HFFc6 (cell line): Measurements from ENCODE around the gene TRIM51. TPM values are rescaled to one million over a fixed set of nuclear protein-coding genes. Genes with fewer than 3 reads are reported as not detected.

Source experiments
- total RNA-seq, 6 experiments: library from RNA; stranded (reverse); fragmentation: NEBNext Ultra II Directional; extraction: Animal tissue kit (Norgen Biotek cat#: 25700); gene quantifications; 2 replicates in 1 of 6; 3 replicates in 5 of 6; pipeline ENCODE4 v1.2.3, GENCODE V29; 2021

The TRIM51 gene
- total RNA-seq, 6 experiments from 2014 or later, result not detected

Other genes starting within 250 kb of the TRIM51 start
- not detected for gene OR4P4, start 248.2 kb upstream of the TRIM51 start, total RNA-seq
- not detected for gene OR4S2, start 235.0 kb upstream of the TRIM51 start, total RNA-seq
- gene OR4C6, start 221.1 kb upstream of the TRIM51 start, total RNA-seq, result not detected
- gene OR5D13, start 109.9 kb upstream of the TRIM51 start, total RNA-seq, result not detected
- not detected for gene OR5D14, start 87.7 kb upstream of the TRIM51 start, total RNA-seq
- gene OR5L1, start 71.9 kb upstream of the TRIM51 start, total RNA-seq, result not detected
- gene OR5D18, start 63.7 kb upstream of the TRIM51 start, total RNA-seq, result not detected
- gene OR5L2, start 56.1 kb upstream of the TRIM51 start, total RNA-seq, result not detected
- not detected for gene OR5D16, start 44.5 kb upstream of the TRIM51 start, total RNA-seq
- gene OR5W2, start 31.3 kb downstream of the TRIM51 start, total RNA-seq, result not detected
- not detected for gene OR5I1, start 53.1 kb downstream of the TRIM51 start, total RNA-seq
- not detected for gene OR10AG1, start 86.6 kb downstream of the TRIM51 start, total RNA-seq
- not detected for gene OR5F1, start 111.3 kb downstream of the TRIM51 start, total RNA-seq
- not detected for gene OR5AS1, start 144.4 kb downstream of the TRIM51 start, total RNA-seq
- gene OR8I2, start 210.0 kb downstream of the TRIM51 start, total RNA-seq, result not detected
- gene OR8H2, start 220.4 kb downstream of the TRIM51 start, total RNA-seq, result not detected
- not detected for gene OR8H3, start 239.1 kb downstream of the TRIM51 start, total RNA-seq